GM19395 (cell line): ENCODE data around the gene ATP6V1B1.

Experiments
- ATAC-seq: cut with Tn5 transposase; IDR thresholded peaks from one replicate; pipeline ENCODE4 v1.9.1; 2021; ENCODE audit warnings: mild to moderate bottlenecking, moderate library complexity; ENCODE audit not compliant: unreplicated experiment

ATP6V1B1 gene

DNA sequence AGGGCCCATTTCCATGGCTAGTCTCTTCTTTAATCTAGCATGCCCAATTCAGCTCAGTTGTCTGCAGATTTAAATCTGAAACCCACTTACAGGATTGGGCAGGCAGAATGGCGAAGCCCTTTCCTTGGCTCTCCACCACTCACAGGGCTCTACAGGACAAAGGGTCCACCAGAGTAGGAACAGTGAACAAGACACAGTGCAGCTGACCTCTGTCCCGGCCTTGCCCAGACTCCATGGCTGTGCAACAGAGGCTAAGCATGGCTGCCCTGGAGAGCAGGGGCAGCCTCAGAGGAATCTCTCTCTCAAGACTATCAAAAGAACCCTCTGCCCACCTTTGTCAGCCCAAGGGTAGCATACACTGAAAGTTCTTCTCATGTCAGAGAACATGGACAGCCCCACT is 9.7 kb upstream of the ATP6V1B1 start:
- no peak for ATAC-seq

GRCh38 chr2:70927138-70927537 is 8.6 kb upstream of the ATP6V1B1 start:
- no peak for ATAC-seq

DNA sequence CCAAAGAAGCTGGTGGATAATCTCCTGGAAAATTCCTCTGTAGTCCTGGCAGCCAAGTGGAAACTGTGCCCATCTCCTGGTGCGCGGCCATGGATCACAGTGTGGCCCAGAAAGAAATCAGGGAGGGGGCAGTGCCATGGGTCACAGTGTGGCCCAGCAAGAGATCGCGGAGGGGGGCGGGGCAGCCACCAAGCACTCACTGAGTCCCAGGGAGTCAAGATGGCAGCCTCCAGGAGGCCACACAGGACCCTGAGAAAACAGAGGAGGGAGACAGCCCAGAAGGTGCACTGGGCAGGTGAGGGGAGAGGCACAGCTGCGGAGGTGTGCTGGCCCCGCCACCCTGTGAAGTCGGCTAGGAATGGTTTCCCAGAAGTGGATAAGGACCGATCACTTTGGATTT is 8.1 kb upstream of the ATP6V1B1 start:
- ATAC-seq, result no peak

GRCh38 chr2:70928366-70928765 is 7.3 kb upstream of the ATP6V1B1 start:
- ATAC-seq, result no peak

GRCh38 chr2:70930371-70931329 is 5.0 kb upstream of the ATP6V1B1 start:
- ATAC-seq, result no peak

DNA sequence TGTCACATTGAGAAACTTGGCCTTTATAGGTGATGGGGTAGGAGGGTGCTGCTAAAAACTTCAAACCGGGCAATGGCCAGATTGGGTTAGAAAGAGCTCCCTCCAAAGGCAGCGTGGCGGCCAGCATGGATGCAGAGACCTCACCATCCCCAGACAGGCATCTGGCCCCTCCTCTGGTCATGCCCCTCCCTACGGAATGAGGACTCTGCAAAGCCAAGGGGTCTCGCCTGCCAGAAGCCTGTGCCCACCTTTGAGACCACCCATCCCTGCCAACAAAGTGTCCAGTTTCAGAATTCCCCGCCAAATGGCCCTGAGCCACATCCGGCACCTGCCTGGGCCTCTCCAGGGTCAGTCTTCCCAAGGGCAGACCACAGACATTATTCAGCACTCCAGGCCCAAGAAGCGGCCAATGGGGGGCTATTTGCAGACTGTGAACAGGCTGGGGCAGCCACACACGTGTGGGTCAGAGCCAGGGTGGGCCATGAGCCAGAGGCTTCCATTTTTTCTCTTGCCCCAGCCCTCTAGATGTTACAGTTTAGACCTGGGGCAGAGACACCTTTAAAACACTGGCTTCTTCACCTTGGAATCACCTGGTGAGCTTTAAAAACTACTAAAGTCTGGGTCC is 4.2 kb upstream of the ATP6V1B1 start:
- no peak for ATAC-seq

DNA sequence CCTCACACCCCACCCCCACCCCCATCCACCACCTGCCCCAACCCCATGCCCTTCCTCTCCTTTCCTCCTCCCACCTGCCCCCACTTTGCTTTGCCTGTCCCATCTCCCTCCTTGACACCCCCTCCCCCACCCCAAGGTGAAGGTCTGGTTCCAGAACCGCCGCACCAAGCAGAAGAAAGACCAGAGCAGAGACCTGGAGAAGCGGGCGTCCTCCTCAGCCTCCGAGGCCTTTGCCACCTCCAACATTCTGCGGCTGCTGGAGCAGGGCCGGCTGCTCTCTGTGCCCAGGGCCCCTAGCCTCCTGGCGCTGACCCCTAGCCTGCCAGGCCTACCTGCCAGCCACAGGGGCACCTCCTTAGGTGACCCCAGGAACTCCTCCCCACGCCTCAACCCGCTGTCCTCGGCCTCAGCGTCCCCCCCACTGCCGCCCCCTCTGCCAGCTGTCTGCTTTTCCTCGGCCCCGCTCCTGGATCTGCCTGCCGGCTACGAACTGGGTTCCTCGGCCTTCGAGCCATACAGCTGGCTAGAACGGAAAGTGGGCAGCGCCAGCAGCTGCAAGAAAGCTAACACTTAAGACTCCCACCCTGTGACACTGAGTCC is 3.0 kb upstream of the ATP6V1B1 start:
- ATAC-seq, result no peak

DNA sequence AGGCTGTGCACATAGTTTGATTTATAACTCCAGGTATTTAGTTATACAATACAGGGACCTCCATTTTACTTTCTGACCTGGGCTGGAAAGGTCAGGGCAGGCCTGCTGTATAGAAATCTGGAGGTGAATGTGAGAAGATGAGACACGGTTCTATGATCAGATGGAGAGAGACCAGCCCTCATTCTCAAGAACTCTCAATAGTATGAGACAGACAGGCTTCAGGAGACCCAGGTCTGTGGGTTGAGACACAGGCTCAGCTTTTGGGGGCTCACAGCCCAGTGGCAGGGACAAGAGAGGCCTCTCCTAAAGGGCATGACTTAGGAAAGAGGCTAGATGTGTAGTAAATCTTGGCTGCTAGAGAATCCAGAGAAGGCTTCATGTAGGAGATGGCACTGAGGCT is 719 bp upstream of the ATP6V1B1 start:
- no peak for ATAC-seq

DNA sequence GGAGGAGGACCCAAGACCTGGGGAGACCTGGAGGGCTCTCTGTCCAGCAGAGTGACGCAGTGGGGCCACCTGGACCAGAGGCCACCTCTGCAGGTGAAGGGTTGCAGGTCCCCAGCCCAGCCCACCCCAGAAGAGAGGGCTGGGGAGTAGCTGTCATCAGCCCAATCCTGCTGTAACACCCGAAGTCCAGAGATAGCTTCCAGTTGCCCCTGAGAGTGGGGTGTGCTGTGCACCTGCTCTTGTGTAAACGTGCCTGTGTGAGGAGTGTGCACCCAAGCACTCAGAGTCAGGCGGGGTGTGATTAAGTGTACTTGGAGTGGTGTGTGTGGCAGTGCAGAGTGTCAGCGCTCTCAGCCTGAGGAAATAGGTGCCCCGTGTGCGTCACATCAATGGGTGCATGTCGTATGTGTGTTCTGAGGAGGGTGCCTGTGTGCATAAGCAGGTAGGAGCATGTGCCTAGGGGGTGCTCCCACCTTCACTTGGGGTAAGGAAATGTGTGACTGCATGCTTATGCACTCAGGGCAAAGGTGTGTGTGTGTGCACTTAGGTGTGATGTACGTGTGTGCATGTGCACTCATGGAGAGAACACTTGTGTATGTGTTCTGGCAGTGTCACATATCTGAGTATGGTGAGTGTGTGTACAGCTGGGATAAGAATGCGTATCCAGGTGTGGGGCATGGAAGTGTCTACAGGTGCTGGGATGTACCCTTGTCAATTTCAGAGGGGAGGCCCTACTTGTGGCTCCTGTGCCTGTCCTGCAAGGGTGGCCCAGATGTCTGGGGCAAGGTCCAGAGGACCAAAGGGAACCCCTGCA is 672 bp downstream of the ATP6V1B1 start:
- no peak for ATAC-seq

- no peak for ATAC-seq
These were observed 1.5 kb downstream of the ATP6V1B1 start for GRCh38 chr2:70936979-70937811.

- no peak for ATAC-seq
These were observed 2.3 kb downstream of the ATP6V1B1 start for GRCh38 chr2:70937866-70938585.

- no peak for ATAC-seq
These were observed 2.9 kb downstream of the ATP6V1B1 start for GRCh38 chr2:70938586-70938950.

DNA sequence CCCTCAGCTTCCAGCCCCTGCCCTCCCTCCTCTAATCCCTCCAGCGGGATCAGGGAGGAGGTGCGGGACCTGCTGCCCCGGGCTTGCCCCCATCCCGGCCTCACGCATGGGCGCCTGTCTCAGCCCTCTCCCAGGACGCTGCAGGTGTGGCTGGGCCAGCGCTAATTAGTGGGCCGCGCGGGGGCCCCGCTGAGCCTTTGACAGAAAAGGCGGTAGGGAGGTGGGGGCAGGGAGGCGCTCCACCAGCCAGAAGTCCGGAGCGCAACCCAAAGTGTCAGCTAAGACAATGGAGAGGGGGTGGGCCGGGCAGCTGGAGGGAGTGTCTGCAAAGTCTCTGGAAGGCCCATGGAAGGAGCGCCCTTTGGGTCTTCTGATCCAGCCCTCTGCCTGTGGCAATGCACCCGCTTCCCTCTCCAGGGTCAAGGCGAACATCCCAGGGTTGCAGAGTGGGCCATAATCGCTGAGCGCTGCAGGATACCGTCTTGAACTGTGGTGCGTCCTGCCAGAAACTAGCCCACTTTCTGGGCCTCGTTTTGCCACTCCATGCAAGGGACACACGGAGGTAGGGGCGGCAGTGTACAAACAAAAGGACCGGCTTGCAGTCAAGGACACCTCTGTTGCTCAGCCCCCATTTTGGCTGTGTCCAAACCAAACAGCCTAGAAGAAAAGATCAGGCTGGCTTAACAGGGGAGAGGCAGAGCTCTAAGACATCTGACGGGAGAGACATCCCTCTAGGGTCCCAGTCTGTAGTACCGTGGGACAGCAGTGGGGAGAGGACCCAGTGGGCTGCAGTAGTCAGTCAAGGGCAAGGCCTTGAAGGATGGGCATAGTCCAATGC is 3.5 kb downstream of the ATP6V1B1 start:
- no peak for ATAC-seq

DNA sequence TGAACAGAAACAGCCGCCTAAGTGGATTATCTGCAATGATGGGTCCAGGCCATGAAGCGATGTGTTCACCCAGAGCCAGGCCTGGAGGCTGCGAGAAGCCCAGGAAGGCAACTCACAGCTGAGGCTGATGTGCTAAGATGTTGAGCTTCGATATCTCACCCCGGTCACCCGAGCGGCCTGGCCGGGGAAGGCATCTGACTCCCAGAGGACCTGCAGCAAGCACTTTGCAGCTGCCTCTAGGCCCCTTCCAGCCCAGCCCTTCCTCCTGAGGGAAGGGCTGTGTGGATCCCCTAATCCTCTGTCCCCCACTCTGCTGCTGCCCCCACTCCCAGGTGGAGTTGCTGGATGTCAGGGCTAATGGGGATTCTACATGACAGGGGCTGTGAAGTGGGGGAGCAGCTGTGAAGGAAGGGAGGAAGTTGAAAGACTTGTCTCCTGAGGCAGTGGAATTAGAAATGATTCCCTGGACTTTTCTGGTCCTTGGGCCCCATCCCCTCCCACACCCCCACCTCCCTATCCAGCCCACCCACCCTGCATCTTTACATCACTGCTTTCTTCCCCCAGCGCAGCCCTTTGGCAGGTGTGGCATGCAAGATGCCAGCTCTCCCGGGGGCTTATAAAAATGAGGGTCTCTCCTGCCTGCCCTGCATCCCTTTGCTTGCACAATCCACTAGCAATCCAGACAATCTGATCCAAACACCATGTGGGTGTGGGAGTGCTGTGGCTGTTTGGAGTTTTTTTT is 4.3 kb downstream of the ATP6V1B1 start:
- ATAC-seq, result no peak

GRCh38 chr2:70941186-70941585 is 5.5 kb downstream of the ATP6V1B1 start:
- no peak for ATAC-seq

DNA sequence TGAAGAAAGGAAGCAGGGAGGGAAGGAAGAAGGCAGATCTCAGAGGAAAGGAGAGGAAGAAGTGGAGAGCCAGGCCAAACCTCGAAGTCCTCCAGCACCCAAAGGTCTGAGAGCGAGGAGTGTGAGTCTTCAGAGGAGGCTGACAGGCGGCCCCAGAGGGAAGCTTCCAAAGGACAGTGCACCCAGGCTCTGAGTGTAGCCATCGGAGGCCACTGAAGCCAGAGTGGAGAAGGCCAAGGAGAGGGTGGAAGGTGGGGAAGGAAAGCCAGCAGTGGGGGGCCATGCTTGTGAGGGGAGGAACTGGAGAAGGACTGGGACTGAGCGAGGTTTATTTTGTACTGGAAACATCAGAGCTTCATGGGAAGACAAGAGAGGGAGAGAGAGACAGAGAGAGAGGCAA is 6.0 kb downstream of the ATP6V1B1 start:
- ATAC-seq, result no peak

DNA sequence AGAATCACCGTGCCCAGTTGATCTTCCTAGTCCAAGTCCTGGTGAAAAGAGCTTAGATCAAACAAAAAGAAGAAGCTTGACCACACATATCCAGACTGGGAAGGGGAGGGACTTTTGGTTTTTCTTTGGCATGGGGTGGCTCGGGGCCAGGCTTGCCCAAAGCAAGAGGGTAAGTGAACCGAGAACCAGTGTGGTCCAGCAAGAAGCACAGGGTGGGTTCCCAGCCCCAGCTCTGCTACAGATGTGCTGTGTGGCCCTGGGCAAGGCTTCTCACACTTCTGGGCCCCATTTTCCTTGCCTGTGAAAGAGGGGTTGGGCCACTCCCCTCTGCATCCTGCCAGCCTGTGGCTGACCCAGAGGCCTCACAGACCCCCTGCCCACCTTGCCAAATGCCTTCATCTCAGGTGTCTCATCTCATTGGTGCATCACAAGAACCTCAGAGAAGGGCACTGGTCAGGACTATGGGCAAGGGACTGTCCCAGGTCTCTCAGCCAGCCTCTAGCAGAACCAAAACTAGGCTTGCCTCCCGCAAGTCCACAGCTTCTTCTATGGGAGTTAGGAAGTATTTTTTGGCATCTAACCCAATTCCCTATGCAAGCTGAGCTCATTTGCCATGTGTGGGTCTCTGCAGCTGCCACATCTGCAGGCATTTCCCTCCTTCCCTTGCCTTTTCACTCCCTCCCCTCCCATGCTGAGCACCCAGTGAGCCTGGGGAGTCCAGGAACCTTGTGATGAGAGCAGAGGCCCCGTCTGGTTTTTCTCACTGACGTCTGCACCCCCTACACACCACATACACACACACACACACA is 6.9 kb downstream of the ATP6V1B1 start:
- ATAC-seq, result no peak
